A549 (cell line): ENCODE data around the gene SDC4. TPM values are rescaled to one million over a fixed set of nuclear protein-coding genes. Genes with fewer than 3 reads are reported as not detected.

Experiments used
- ATAC-seq, 2 experiments: fragments of 200-7000 bp in 1 of 2; fragments of >200 bp in 1 of 2; cut with Nextera tagmentation in 1 of 2; cut with Tn5 transposase in 1 of 2; 3 replicates each; pipeline versions ENCODE4 v1.8.0 to v1.9.1; 2018 to 2020; ENCODE audit warnings: mild to moderate bottlenecking in 1 of 2, moderate library complexity in 1 of 2
- CTCF ChIA-PET: fragments of 300-600 bp; sonication (Branson Sonifier 250); formaldehyde crosslinking; extraction: SDS; loops from one replicate; lab custom pipeline; 2021; ENCODE audit warnings: antibody characterized with exemption, inconsistent platforms; lab: Yijun Ruan, JAX
- POLR2A ChIA-PET: fragments of 350-600 bp; formaldehyde crosslinking; extraction: SDS; loops from one replicate; lab custom pipeline; 2021; ENCODE audit warnings: antibody characterized with exemption, inconsistent platforms; lab: Yijun Ruan, JAX
- DNase-seq, 2 experiments: peaks; one replicate each; pipeline versions ENCODE4 v3.0.0 to v3.0.0-alpha.2; 2011 to 2016; ENCODE audit warnings: low read depth in 1 of 2, low spot score in 1 of 2
- FAIRE-seq: peaks from 2 replicates; lab custom pipeline; 2011; peaks lifted over from hg19 to GRCh38; lab: Jason Lieb, UNC
- H3K27ac ChIP-seq, 2 experiments: fragments of >200 bp; sonication (Bioruptor Twin); formaldehyde crosslinking; 3 replicates each; pipeline ENCODE4 v1.5.1; 2016 to 2017
- H3K4me1 ChIP-seq: fragments of >200 bp; sonication (Bioruptor Twin); formaldehyde crosslinking; 3 replicates; pipeline ENCODE4 v1.6.1; 2016
- H3K4me2 ChIP-seq: fragments of >200 bp; sonication (Bioruptor Twin); formaldehyde crosslinking; 3 replicates; pipeline ENCODE4 v1.6.1; 2016
- H3K4me3 ChIP-seq: fragments of >200 bp; sonication (Bioruptor Twin); formaldehyde crosslinking; 3 replicates; pipeline ENCODE4 v1.5.1; 2016
- H3K9me3 ChIP-seq: fragments of >200 bp; sonication (Bioruptor Twin); formaldehyde crosslinking; 3 replicates; pipeline ENCODE4 v1.6.1; 2016
- CBX8 ChIP-seq: fragments of 200-600 bp; sonication (generic); IDR thresholded peaks from 2 replicates; pipeline ENCODE4 v1.6.1; 2016
- CEBPB ChIP-seq, 2 experiments: fragments of >200 bp in 1 of 2; sonication (Bioruptor Twin) in 1 of 2; formaldehyde crosslinking in 1 of 2; IDR thresholded peaks; 2 replicates each; pipeline ENCODE4 v1.6.1; 2012 to 2016
- CHD4 ChIP-seq: fragments of 200-600 bp; sonication (generic); IDR thresholded peaks from 2 replicates; pipeline ENCODE4 v1.6.1; 2016; ENCODE audit warnings: antibody characterized with exemption, mild to moderate bottlenecking, borderline replicate concordance
- FOXS1 ChIP-seq: fragments of 250-450 bp; sonication (Bioruptor Pico); IDR thresholded peaks from 2 replicates; pipeline ENCODE4 v1.5.0; 2020; ENCODE audit warnings: mild to moderate bottlenecking, moderate library complexity
- GATA3 ChIP-seq: IDR thresholded peaks from 2 replicates; pipeline ENCODE4 v1.6.1; 2012; ENCODE audit warnings: borderline replicate concordance
- HDAC2 ChIP-seq: fragments of 200-600 bp; sonication (generic); IDR thresholded peaks from 2 replicates; pipeline ENCODE4 v1.6.1; 2016
- HEYL ChIP-seq: fragments of 250-450 bp; sonication (Bioruptor Pico); IDR thresholded peaks from 2 replicates; pipeline ENCODE4 v1.8.0; 2021; ENCODE audit warnings: mild to moderate bottlenecking, moderate library complexity
- HOXA7 ChIP-seq: fragments of 250-450 bp; sonication (Bioruptor Pico); IDR thresholded peaks from 2 replicates; pipeline ENCODE4 v1.5.0; 2020; ENCODE audit warnings: mild to moderate bottlenecking, moderate library complexity
- JUN ChIP-seq, 2 experiments: fragments of >200 bp; sonication (Bioruptor Twin); formaldehyde crosslinking; IDR thresholded peaks; 2 replicates in 1 of 2; 3 replicates in 1 of 2; pipeline ENCODE4 v1.6.1; 2016 to 2017
- JUNB ChIP-seq: fragments of >200 bp; sonication (Bioruptor Twin); formaldehyde crosslinking; IDR thresholded peaks from 2 replicates; pipeline ENCODE4 v1.6.1; 2016
- MAZ ChIP-seq: fragments of 150-350 bp; IDR thresholded peaks from 2 replicates; pipeline ENCODE4 v1.6.1; 2014; ENCODE audit warnings: antibody characterized with exemption, low read depth, low read length, borderline replicate concordance
- MYC ChIP-seq: IDR thresholded peaks from 2 replicates; pipeline ENCODE4 v1.6.1; 2012; ENCODE audit warnings: mild to moderate bottlenecking, inconsistent platforms, low read length, improper control_type of control experiment, borderline replicate concordance
- NPAS2 ChIP-seq: fragments of 250-450 bp; sonication (Bioruptor Pico); IDR thresholded peaks from 2 replicates; pipeline ENCODE4 v1.8.0; 2022; ENCODE audit warnings: mild to moderate bottlenecking, moderate library complexity, borderline replicate concordance
- POLR2AphosphoS2 ChIP-seq: conservative IDR thresholded peaks from 2 replicates; pipeline ENCODE4 v1.6.1; 2012; ENCODE audit warnings: low read length, improper control_type of control experiment, inconsistent platforms
- RCOR1 ChIP-seq: fragments of 150-350 bp; IDR thresholded peaks from 2 replicates; pipeline ENCODE4 v1.6.1; 2014; ENCODE audit warnings: antibody characterized with exemption, low read length, low read depth
- RNF2 ChIP-seq: fragments of 200-600 bp; sonication (generic); IDR thresholded peaks from 2 replicates; pipeline ENCODE4 v1.6.1; 2016; ENCODE audit warnings: low read depth, mild to moderate bottlenecking, antibody characterized with exemption, moderate library complexity, borderline replicate concordance
- SMC3 ChIP-seq: fragments of >200 bp; sonication (Bioruptor Twin); formaldehyde crosslinking; IDR thresholded peaks from 3 replicates; pipeline ENCODE4 v1.6.1; 2018; ENCODE audit warnings: inconsistent platforms
- TP53 ChIP-seq: fragments of 250-450 bp; sonication (Bioruptor Pico); IDR thresholded peaks from 2 replicates; pipeline ENCODE4 v1.5.0; 2021; ENCODE audit warnings: mild to moderate bottlenecking, moderate library complexity
- ZC3H11A ChIP-seq: fragments of 450-650 bp; IDR thresholded peaks from 2 replicates; pipeline ENCODE4 v1.6.1; 2014; ENCODE audit warnings: antibody characterized with exemption, mild to moderate bottlenecking
- ZFP36 ChIP-seq: fragments of 450-650 bp; IDR thresholded peaks from 2 replicates; pipeline ENCODE4 v1.6.1; 2014; ENCODE audit warnings: borderline replicate concordance; ENCODE audit not compliant: partially characterized antibody
- WGBS: methylation state at CpG from one replicate; pipeline ENCODE4 v1.1.6; 2017; ENCODE audit errors: missing lambda C conversion rate; 5-methylcytosine and 5-hydroxymethylcytosine counted together
- polyA plus RNA-seq, 4 experiments: library from polyadenylated mRNA; depleted of rRNA in 3 of 4; stranded (reverse); fragments of >200 nt; fragmentation: RNase III in 1 of 4; extraction: RNeasy Plus Mini Kit Qiagen cat#74134 plus additional on column Dnase treatment in 1 of 4; gene quantifications; 2 replicates in 3 of 4; 3 replicates in 1 of 4; pipeline ENCODE4 v1.2.3, GENCODE V29; 2011 to 2017
- TF ChIP-seq, protein P1 (sequence below): fragments of >200 bp; sonication (Bioruptor Twin); formaldehyde crosslinking; IDR thresholded peaks from 2 replicates; pipeline ENCODE4 v1.6.1; 2016
- TF ChIP-seq, protein P2 (sequence below): IDR thresholded peaks from 2 replicates; pipeline ENCODE4 v1.6.1; 2012; ENCODE audit warnings: low read depth, borderline replicate concordance
- TF ChIP-seq, protein P3 (sequence below): fragments of 150-350 bp; IDR thresholded peaks from 2 replicates; pipeline ENCODE4 v1.6.1; 2014; ENCODE audit warnings: low read depth, mild to moderate bottlenecking, low read length
- TF ChIP-seq, protein P4 (sequence below): fragments of 450-650 bp; IDR thresholded peaks from 2 replicates; pipeline ENCODE4 v1.6.1; 2014; ENCODE audit warnings: antibody characterized with exemption
- TF ChIP-seq, protein P5 (sequence below): IDR thresholded peaks from 2 replicates; pipeline ENCODE4 v1.6.1; 2012
- TF ChIP-seq, protein P6 (sequence below): IDR thresholded peaks from 2 replicates; pipeline ENCODE4 v1.6.1; 2012
- TF ChIP-seq, protein P7 (sequence below): fragments of 250-450 bp; sonication (Bioruptor Pico); IDR thresholded peaks from 2 replicates; pipeline ENCODE4 v1.5.0; 2020; ENCODE audit warnings: low read depth, mild to moderate bottlenecking, moderate library complexity

SDC4 gene
- polyA plus RNA-seq, 2 of the 4 experiments (the other 2 are of a cell fraction): 27.4 to 35.6 TPM

DNA sequence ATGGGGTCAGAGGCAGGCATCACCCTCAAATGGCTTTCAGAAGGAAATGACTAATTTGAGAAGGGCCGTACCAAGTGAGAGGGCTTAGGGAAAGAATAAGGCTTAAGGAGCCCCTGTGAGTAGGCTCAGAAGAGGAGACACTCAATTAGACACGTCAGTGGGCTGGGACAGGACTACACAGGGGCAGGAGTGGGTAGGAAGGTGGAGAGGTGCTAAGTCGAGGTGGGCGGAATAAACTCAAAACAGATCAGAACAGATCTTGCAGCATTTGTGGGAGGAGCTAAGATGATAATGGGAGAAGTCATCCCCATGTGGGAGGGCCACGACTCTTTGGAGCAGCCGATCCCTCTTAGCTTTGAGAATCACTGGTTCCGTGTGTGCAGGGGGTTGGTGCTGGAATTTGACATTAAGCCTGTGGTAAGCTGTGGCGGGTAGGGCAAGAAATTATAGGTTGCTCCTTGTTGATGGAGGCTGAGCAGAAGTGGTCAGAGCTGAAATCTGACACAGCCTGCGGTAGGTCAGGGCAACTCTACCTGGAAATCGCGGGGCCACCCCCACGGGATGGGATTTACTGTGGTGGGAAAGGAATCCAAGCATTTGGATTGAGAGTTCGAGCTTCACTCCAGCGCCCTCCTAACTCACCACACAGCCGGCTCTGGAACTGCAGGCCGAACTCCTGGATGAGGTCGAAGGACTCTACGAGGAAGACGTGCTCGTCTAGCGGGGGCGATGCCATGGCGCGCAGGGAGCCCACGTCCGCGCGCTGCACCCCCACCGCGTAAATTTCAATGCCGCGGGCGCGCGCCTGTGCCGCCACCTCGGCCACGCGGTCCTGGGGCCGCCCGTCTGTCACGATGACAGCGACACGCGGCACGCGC, 44.4 kb downstream of the SDC4 start:
- Histone ChIP-seq H3K4me2 (no peak overlapping the region), H3K4me1 (no peaks in the 10 kb centered on the region), H3K9me3 (no peaks in the 10 kb centered on the region), H3K27ac (no peak overlapping the region), H3K4me3 (no peak overlapping the region)
- WGBS: 86% methylated on average over 46 of the region's 47 CpGs
- CTCF ChIA-PET: interaction anchor here (0.7 to 4.7 kb wide), 11 partner anchors 8 to 467 kb away, joined by 3 to 77 read pairs (median 4); no protein-coding TSS in a partner anchor
- DNase-seq (no peak), ATAC-seq (no peak), FAIRE-seq (no peak)
- POLR2A ChIA-PET: interaction anchor here (1.5 kb wide), 1 partner anchor 10 kb away, joined by 4 read pairs; no protein-coding TSS in a partner anchor
- TF ChIP-seq, protein P1, sequence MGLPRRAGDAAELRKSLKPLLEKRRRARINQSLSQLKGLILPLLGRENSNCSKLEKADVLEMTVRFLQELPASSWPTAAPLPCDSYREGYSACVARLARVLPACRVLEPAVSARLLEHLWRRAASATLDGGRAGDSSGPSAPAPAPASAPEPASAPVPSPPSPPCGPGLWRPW: no peak
- TF ChIP-seq HDAC2 (no peak), CHD4 (no peak), HOXA7 (CRISPR knock-in tag) (no peak), MAZ (no peak), CEBPB (IDR thresholded peaks at IDR 0.05) (no peak), RNF2 (no peak), MYC (no peak), RCOR1 (no peak), ZC3H11A (no peak), ZFP36 (no peak), JUNB (no peak), CBX8 (no peak)
- TF ChIP-seq, protein P2, sequence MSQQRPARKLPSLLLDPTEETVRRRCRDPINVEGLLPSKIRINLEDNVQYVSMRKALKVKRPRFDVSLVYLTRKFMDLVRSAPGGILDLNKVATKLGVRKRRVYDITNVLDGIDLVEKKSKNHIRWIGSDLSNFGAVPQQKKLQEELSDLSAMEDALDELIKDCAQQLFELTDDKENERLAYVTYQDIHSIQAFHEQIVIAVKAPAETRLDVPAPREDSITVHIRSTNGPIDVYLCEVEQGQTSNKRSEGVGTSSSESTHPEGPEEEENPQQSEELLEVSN: no peak
- TF ChIP-seq, protein P3, sequence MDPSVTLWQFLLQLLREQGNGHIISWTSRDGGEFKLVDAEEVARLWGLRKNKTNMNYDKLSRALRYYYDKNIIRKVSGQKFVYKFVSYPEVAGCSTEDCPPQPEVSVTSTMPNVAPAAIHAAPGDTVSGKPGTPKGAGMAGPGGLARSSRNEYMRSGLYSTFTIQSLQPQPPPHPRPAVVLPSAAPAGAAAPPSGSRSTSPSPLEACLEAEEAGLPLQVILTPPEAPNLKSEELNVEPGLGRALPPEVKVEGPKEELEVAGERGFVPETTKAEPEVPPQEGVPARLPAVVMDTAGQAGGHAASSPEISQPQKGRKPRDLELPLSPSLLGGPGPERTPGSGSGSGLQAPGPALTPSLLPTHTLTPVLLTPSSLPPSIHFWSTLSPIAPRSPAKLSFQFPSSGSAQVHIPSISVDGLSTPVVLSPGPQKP: no peak
- TF ChIP-seq, protein P4, sequence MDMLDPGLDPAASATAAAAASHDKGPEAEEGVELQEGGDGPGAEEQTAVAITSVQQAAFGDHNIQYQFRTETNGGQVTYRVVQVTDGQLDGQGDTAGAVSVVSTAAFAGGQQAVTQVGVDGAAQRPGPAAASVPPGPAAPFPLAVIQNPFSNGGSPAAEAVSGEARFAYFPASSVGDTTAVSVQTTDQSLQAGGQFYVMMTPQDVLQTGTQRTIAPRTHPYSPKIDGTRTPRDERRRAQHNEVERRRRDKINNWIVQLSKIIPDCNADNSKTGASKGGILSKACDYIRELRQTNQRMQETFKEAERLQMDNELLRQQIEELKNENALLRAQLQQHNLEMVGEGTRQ: no peak
- TF ChIP-seq, protein P5, sequence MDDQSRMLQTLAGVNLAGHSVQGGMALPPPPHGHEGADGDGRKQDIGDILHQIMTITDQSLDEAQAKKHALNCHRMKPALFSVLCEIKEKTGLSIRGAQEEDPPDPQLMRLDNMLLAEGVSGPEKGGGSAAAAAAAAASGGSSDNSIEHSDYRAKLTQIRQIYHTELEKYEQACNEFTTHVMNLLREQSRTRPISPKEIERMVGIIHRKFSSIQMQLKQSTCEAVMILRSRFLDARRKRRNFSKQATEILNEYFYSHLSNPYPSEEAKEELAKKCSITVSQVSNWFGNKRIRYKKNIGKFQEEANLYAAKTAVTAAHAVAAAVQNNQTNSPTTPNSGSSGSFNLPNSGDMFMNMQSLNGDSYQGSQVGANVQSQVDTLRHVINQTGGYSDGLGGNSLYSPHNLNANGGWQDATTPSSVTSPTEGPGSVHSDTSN: no peak

DNA sequence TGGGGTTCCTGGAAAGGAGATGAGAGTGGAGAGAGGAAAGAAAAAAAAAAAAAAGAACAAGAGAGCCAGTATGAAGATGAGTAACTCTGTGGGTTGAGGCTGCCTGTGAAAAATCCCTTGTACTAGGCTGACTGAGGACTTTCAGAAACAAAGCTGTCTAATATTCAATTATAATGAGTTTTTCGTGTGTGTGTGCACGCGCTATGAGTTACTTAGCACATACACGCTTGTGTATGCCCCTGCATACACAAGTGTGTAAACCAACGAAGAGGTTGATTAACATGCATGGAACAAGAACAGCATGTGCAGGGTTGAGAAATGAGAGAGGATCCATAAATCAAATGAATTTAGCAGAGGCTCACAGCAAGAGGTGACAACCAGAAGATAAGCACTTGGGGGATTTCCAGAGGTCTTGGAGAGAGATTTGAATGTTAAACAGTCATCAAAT, 46.4 kb downstream of the SDC4 start:
- WGBS: 68% methylated on average over 5 of the region's 5 CpGs
- H3K27ac ChIP-seq: no peak overlapping the region
- ATAC-seq (no peak), FAIRE-seq (no peak), DNase-seq (no peak)
- H3K4me2 ChIP-seq: no peak overlapping the region
- no peaks in the 10 kb centered on the region for H3K9me3 ChIP-seq
- no peak for TF ChIP-seq FOXS1
- TF ChIP-seq CBX8: no peak
- TF ChIP-seq, protein P6, sequence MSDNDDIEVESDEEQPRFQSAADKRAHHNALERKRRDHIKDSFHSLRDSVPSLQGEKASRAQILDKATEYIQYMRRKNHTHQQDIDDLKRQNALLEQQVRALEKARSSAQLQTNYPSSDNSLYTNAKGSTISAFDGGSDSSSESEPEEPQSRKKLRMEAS: no peak
- TF ChIP-seq ZC3H11A: no peak
- no peak for TF ChIP-seq HEYL
- TF ChIP-seq SMC3: no peak
- no peak for TF ChIP-seq HOXA7 (CRISPR knock-in tag)
- TF ChIP-seq, protein P2: no peak
- no peak for TF ChIP-seq JUN (IDR thresholded peaks at IDR 0.05)
- TF ChIP-seq TP53 (CRISPR knock-in tag): no peak
- no peak for TF ChIP-seq GATA3
- TF ChIP-seq JUNB: no peak
- no peak for TF ChIP-seq MYC
- TF ChIP-seq POLR2AphosphoS2: no peak
- TF ChIP-seq, protein P7, sequence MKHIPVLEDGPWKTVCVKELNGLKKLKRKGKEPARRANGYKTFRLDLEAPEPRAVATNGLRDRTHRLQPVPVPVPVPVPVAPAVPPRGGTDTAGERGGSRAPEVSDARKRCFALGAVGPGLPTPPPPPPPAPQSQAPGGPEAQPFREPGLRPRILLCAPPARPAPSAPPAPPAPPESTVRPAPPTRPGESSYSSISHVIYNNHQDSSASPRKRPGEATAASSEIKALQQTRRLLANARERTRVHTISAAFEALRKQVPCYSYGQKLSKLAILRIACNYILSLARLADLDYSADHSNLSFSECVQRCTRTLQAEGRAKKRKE: no peak
- no peak for TF ChIP-seq HDAC2
- TF ChIP-seq NPAS2 (CRISPR knock-in tag): no peak
- no peak for TF ChIP-seq RNF2
- H3K4me1 ChIP-seq: no peaks in the 10 kb centered on the region
- no peak overlapping the region for H3K4me3 ChIP-seq
- ChIA-PET CTCF (interaction anchor here (0.7 to 4.7 kb wide), 9 partner anchors 10 to 469 kb away, joined by 3 to 77 read pairs (median 8); no protein-coding TSS in a partner anchor), POLR2A (no interaction called here)
